Calu3 (cell line): Measurements from ENCODE around the gene ETV7. TPM values are rescaled to one million over a fixed set of nuclear protein-coding genes. Genes with fewer than 3 reads are reported as not detected.

ENCODE experiments used
- BruUV-seq: library from RNA; stranded (reverse); fragments of 400-500 nt; replicated peaks from 2 replicates; lab custom pipeline; 2021; lab: Mats Ljungman, UMichigan
- CTCF ChIA-PET: fragments of 300-600 bp; sonication (Branson Sonifier 250); formaldehyde crosslinking; loops from one replicate; lab custom pipeline; 2022; ENCODE audit warnings: antibody characterized with exemption; lab: Charles Lee
- DNase-seq: peaks from one replicate; pipeline ENCODE4 v3.0.0; 2022
- H3K27ac Mint-ChIP-seq: one replicate; pipeline ENCODE4 v1.8.0; 2022; ENCODE audit warnings: mixed read lengths; ENCODE audit not compliant: unreplicated experiment
- H3K27me3 Mint-ChIP-seq: one replicate; pipeline ENCODE4 v1.8.0; 2022; ENCODE audit warnings: mixed read lengths; ENCODE audit not compliant: unreplicated experiment
- H3K36me3 Mint-ChIP-seq: one replicate; pipeline ENCODE4 v1.8.0; 2022; ENCODE audit warnings: mild to moderate bottlenecking, moderate library complexity, mixed read lengths; ENCODE audit not compliant: insufficient read depth, unreplicated experiment
- H3K4me1 Mint-ChIP-seq: one replicate; pipeline ENCODE4 v1.8.0; 2022; ENCODE audit warnings: mild to moderate bottlenecking, low read depth, mixed read lengths; ENCODE audit not compliant: unreplicated experiment
- H3K4me3 Mint-ChIP-seq: one replicate; pipeline ENCODE4 v1.8.0; 2022; ENCODE audit warnings: mild to moderate bottlenecking, low read depth, moderate library complexity, mixed read lengths; ENCODE audit not compliant: unreplicated experiment
- H3K9me3 Mint-ChIP-seq: one replicate; pipeline ENCODE4 v1.8.0; 2022; ENCODE audit warnings: low read depth, mixed read lengths; ENCODE audit not compliant: unreplicated experiment
- CTCF ChIP-seq: fragments of 200-600 bp; IDR thresholded peaks from one replicate; pipeline ENCODE4 v1.8.0; 2022; ENCODE audit warnings: antibody characterized with exemption; ENCODE audit not compliant: unreplicated experiment
- intact Hi-C: fragments of 100-400 bp; cut with micrococcal nuclease; formaldehyde crosslinking; loops from one replicate; pipeline ENCODE4 v1.10.0; 2022; ENCODE audit not compliant: unreplicated experiment
- total RNA-seq: library from RNA; stranded (reverse); gene quantifications from 2 replicates; pipeline ENCODE4 v1.2.3, GENCODE V29; 2022

ETV7 gene
- total RNA-seq, 1 experiment from 2014 or later = 2.6 TPM

- intact Hi-C loops = no loop called here
- Mint-ChIP-seq H3K27ac (no peak overlapping the region), H3K9me3 (no peaks in the 10 kb centered on the region), H3K27me3 (peaks cover 19% of the 10 kb centered on the region), H3K4me1 (peaks cover 37% of the 10 kb centered on the region), H3K4me3 (no peak overlapping the region), H3K36me3 (peaks cover 5% of the 10 kb centered on the region)
- no peak for DNase-seq
- CTCF ChIA-PET = interaction anchor here (0.7 to 1.8 kb wide), 3 partner anchors 21 to 103 kb away, joined by 3 to 5 read pairs (median 4); no protein-coding TSS in a partner anchor
- BruUV-seq = no TSS peak
- no peak for TF ChIP-seq CTCF
Observed at GRCh38 chr6:36337814-36338213, 49.7 kb downstream of the ETV7 start.

GRCh38 chr6:36336779-36337241, 50.7 kb downstream of the ETV7 start, which contains the start of gene BNIP5:
Gene BNIP5 (minus strand): TSS chr6:36336888. CDS start chr6:36330690, 6,198 bp downstream.
- Mint-ChIP-seq H3K4me3 (no peak within 1 kb of the TSS), H3K36me3 (peaks cover 5% of the 10 kb centered on the region), H3K4me1 (peaks cover 37% of the 10 kb centered on the region), H3K27me3 (peaks cover 25% of the 10 kb centered on the region), H3K27ac (no peak within 1 kb of the TSS), H3K9me3 (no peaks in the 10 kb centered on the region)
- CTCF ChIA-PET = interaction anchor here (1.1 to 1.8 kb wide), 3 partner anchors 22 to 34 kb away, joined by 3 to 5 read pairs (median 5); no protein-coding TSS in a partner anchor
- DNase-seq = peak; percentile 27
- intact Hi-C loops = no loop called here
- no TSS peak for BruUV-seq
- TF ChIP-seq CTCF = no peak

GRCh38 chr6:36336208-36336710, 51.2 kb downstream of the ETV7 start:
- peaks cover 25% of the 10 kb centered on the region for H3K27me3 Mint-ChIP-seq
- intact Hi-C loops = no loop called here

More at GRCh38 chr6:36336208-36336710, 51.2 kb downstream of the ETV7 start:
- no peak for TF ChIP-seq CTCF
- DNase-seq = no peak
- Mint-ChIP-seq H3K4me3 (no peak overlapping the region), H3K36me3 (peaks cover 5% of the 10 kb centered on the region), H3K9me3 (no peaks in the 10 kb centered on the region), H3K27ac (no peak overlapping the region), H3K4me1 (peaks cover 37% of the 10 kb centered on the region)
- TSS peak; percentile 69 for BruUV-seq
- CTCF ChIA-PET = interaction anchor here (1.1 to 1.8 kb wide), 2 partner anchors 22 to 34 kb away, joined by 5 read pairs; no protein-coding TSS in a partner anchor
